NB4 (cell line): ENCODE data around the gene PCSK2.

ENCODE experiments used
- DNase-seq: peaks from one replicate; pipeline ENCODE4 v3.0.0; 2010; ENCODE audit warnings: low read depth
- H3K4me3 ChIP-seq: one replicate; pipeline ENCODE4 v1.5.1; 2011; ENCODE audit warnings: mild to moderate bottlenecking, low read depth, low read length, moderate library complexity
- MYC ChIP-seq: IDR thresholded peaks from 2 replicates; pipeline ENCODE4 v1.6.1; 2011; ENCODE audit warnings: low read depth, low read length
- POLR2A ChIP-seq: IDR thresholded peaks from 2 replicates; pipeline ENCODE4 v1.6.1; 2011; ENCODE audit warnings: mild to moderate bottlenecking; ENCODE audit not compliant: insufficient read length; ENCODE audit errors: extremely low read depth
- TF ChIP-seq, protein P1 (sequence below): IDR thresholded peaks from one replicate; pipeline ENCODE4 v1.5.1; 2012; ENCODE audit warnings: low read depth, low read length
- TF ChIP-seq, protein P2 (sequence below): IDR thresholded peaks from 2 replicates; pipeline ENCODE4 v1.6.1; 2011; ENCODE audit warnings: low read depth, low read length

The PCSK2 gene

DNA sequence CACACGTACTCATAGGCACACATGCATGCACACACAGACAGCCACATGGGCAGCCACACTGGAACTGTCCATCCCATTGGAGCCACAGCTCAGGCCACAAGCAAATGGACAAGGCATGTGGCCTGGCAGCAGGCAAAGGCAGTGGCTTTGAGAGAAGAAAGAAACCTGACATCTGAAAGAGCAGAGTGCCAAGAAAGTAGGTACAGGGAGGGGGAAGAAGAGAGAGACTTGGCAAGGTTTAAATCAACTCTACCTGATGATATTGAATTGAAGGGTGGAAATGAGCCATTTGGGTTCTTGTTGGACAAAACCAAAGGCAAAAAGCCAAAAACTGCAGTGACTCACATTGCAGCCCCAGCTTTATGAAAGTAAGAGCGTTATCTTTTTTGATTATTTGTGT is 142.7 kb downstream of the PCSK2 start:
- TF ChIP-seq, protein P1, sequence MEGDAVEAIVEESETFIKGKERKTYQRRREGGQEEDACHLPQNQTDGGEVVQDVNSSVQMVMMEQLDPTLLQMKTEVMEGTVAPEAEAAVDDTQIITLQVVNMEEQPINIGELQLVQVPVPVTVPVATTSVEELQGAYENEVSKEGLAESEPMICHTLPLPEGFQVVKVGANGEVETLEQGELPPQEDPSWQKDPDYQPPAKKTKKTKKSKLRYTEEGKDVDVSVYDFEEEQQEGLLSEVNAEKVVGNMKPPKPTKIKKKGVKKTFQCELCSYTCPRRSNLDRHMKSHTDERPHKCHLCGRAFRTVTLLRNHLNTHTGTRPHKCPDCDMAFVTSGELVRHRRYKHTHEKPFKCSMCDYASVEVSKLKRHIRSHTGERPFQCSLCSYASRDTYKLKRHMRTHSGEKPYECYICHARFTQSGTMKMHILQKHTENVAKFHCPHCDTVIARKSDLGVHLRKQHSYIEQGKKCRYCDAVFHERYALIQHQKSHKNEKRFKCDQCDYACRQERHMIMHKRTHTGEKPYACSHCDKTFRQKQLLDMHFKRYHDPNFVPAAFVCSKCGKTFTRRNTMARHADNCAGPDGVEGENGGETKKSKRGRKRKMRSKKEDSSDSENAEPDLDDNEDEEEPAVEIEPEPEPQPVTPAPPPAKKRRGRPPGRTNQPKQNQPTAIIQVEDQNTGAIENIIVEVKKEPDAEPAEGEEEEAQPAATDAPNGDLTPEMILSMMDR = no peak
- H3K4me3 ChIP-seq = no peak overlapping the region
- no peak for DNase-seq

DNA sequence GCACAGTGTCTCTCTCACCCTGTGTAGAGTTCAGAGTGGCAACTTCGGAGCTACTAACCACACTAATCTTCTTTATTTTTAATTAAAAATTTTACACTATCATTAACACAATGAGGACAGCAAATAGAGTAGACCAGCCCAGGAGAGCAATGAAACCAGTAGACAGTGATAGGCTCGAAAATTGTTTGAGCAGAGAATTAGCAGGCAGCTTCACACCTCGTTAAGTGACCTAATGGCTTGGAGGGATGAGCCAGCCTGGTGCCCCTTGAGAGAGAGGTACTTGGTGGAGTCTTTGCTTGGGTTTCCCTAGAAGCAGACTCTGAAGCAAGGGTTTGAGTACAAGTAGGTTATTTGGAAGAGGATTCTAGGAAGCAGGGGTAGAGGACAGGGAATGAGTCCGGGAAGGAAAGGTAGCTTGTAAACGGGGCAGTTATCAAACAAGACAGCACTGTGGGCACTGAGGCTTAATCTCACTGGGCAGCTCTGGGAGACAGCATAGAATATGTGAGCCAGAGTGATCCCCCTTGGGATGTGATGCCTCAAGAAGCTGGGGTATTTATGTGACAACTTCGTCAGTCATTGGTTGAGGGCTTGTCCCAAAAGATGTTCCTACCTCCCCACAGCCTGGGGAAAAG is 146.1 kb downstream of the PCSK2 start:
- DNase-seq = no peak
- TF ChIP-seq, protein P2, sequence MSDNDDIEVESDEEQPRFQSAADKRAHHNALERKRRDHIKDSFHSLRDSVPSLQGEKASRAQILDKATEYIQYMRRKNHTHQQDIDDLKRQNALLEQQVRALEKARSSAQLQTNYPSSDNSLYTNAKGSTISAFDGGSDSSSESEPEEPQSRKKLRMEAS = no peak
- TF ChIP-seq POLR2A (no peak), MYC (no peak)
- TF ChIP-seq, protein P1 = no peak
- H3K4me3 ChIP-seq = no peak overlapping the region

DNA sequence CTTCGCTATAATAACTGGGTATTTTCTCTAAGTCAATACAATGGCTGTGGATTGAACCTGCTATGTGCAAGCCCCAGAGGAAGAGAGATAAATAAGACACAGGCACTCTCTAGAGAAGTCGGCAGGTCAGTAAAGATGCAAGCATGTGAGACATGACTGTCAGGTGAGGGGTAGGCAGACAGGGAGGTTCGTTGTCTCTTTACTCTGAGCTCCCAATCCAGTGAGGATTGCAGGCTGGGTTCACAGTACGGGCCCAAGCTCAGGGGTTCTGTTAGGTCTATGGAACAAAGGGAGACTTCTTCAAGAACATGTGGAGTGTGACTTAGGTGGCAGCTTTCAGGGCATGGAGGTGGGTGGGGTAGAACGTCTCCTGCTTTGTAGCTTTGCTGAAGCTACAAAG is 147.2 kb downstream of the PCSK2 start:
- TF ChIP-seq MYC (no peak), POLR2A (no peak)
- TF ChIP-seq, protein P1 = no peak
- TF ChIP-seq, protein P2 = no peak
- no peak for DNase-seq
- H3K4me3 ChIP-seq = no peak overlapping the region

DNA sequence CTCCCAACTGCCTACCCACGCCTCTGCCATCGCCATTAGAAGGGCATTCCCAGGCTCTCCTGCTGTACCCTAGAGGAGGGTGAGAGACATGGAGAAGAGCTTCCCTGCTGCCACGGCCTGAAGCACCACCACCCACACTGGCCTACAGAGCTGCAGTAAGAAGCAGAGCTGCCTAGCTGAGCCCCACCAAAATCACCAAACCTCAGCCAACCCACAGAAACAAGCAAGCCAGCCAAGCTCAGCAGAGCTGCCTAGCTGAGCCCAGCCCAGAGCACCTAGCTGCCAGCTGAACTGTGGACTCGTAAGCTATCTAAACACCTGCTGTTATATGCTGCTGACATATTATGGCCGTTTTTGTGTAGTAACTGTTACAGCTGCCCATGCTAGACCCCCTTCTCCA is 149.2 kb downstream of the PCSK2 start:
- no peak overlapping the region for H3K4me3 ChIP-seq
- no peak for TF ChIP-seq MYC
- TF ChIP-seq, protein P1 = no peak
- TF ChIP-seq POLR2A = no peak
- TF ChIP-seq, protein P2 = no peak
- no peak for DNase-seq

DNA sequence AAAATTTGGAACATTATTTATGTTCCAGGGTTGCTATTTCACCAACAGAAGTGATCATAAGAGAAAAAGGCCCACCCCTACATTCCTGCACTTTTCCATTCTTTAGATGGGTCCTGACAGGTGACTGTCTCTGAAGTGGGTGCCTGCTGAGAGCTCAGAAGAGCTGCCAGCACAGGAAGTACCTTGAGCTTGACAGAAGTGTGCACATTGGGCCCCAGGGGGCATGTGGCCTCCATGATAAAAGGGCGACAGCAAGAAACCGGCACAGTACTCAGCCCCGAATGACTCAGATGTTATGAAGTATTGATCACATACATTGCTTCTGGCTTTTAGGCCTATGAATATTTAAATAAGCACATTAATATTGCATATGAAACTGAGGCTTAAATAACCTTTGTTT is 150.4 kb downstream of the PCSK2 start:
- DNase-seq = no peak
- TF ChIP-seq, protein P1 = no peak
- TF ChIP-seq POLR2A = no peak
- TF ChIP-seq, protein P2 = no peak
- TF ChIP-seq MYC = no peak
- no peak overlapping the region for H3K4me3 ChIP-seq

DNA sequence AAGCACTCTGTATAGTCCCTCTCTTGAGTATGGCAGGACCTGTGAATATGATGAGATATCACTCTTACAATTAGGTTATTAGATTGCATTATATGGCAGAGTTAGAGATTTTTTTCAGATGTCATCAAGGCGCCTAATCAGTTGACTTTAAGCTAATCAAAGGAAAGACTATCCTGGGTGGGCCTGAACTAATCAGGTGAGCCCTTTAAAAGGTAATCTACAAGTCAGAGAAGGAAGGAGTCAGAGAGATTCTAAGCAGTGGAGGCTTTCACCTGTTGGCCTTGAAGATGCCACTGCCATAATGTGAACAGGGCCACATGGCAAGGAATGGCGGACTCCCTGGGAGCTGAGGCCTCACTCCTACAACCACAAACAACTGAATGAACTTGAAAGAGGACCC is 152.8 kb downstream of the PCSK2 start:
- H3K4me3 ChIP-seq = no peak overlapping the region
- TF ChIP-seq, protein P2 = no peak
- TF ChIP-seq MYC (no peak), POLR2A (no peak)
- TF ChIP-seq, protein P1 = no peak
- no peak for DNase-seq
